Astrocyte (in vitro differentiated cells and primary cell): ENCODE data around the gene CERS6.

Experiments
- CTCF ChIP-seq: IDR thresholded peaks from 2 replicates; pipeline ENCODE4 v1.5.1; 2011; ENCODE audit warnings: low read depth, mild to moderate bottlenecking, inconsistent platforms, low read length, moderate library complexity; ENCODE audit not compliant: insufficient read depth
- EZH2 ChIP-seq: IDR thresholded peaks from 2 replicates; pipeline ENCODE4 v1.6.1; 2012; ENCODE audit warnings: mild to moderate bottlenecking, low read length, inconsistent platforms; ENCODE audit not compliant: insufficient read depth

- no peak for TF ChIP-seq CTCF
- no peak for TF ChIP-seq EZH2
Measured at GRCh38 chr2:168539945-168540344, 83.9 kb downstream of the CERS6 start.
